MM.1S (cell line): ENCODE data around the gene SFMBT1.

Experiments
- DNase-seq: peaks from one replicate; pipeline ENCODE4 v3.0.0-alpha.2; 2015
- H2AFZ ChIP-seq: fragments of 300-600 bp; sonication (generic); 2 replicates; pipeline ENCODE4 v1.6.0; 2016; ENCODE audit warnings: antibody characterized with exemption, low read length
- H3F3A ChIP-seq: fragments of 300-600 bp; sonication (generic); 2 replicates; pipeline ENCODE4 v1.6.1; 2016; ENCODE audit warnings: mild to moderate bottlenecking, antibody characterized with exemption, low read length, moderate library complexity, mixed read lengths; ENCODE audit not compliant: insufficient read depth
- H3K27ac ChIP-seq: fragments of 300-600 bp; sonication (generic); 2 replicates; pipeline ENCODE4 v1.5.1; 2016; ENCODE audit warnings: mild to moderate bottlenecking, low read length
- H3K27me3 ChIP-seq: fragments of 300-600 bp; sonication (generic); replicated peaks from 2 replicates; pipeline ENCODE4 v1.6.0; 2016; ENCODE audit warnings: low read length; ENCODE audit not compliant: insufficient read depth
- H3K36me3 ChIP-seq: fragments of 300-600 bp; sonication (generic); replicated peaks from 2 replicates; pipeline ENCODE4 v1.6.1; 2016; ENCODE audit warnings: mild to moderate bottlenecking, low read length, mixed read lengths; ENCODE audit not compliant: insufficient read depth
- H3K4me1 ChIP-seq: fragments of 300-600 bp; sonication (generic); 2 replicates; pipeline ENCODE4 v1.6.1; 2016; ENCODE audit warnings: low read length, mixed read lengths
- H3K4me2 ChIP-seq: fragments of 300-600 bp; sonication (generic); 2 replicates; pipeline ENCODE4 v1.6.0; 2016; ENCODE audit warnings: low read depth, low read length
- H3K4me3 ChIP-seq: fragments of 300-600 bp; sonication (generic); 2 replicates; pipeline ENCODE4 v1.5.1; 2016; ENCODE audit warnings: low read length, mixed read lengths
- H3K79me2 ChIP-seq: fragments of 300-600 bp; sonication (generic); 2 replicates; pipeline ENCODE4 v1.6.1; 2016; ENCODE audit warnings: mixed run types, low read length, mixed read lengths
- H3K9ac ChIP-seq: fragments of 300-600 bp; sonication (generic); 2 replicates; pipeline ENCODE4 v1.6.1; 2016; ENCODE audit warnings: low read length, mixed read lengths
- H3K9me2 ChIP-seq: fragments of 300-600 bp; sonication (generic); replicated peaks from 2 replicates; pipeline ENCODE4 v1.6.1; 2016; ENCODE audit warnings: mild to moderate bottlenecking, low read length, mixed read lengths; ENCODE audit not compliant: insufficient read depth
- H3K9me3 ChIP-seq: fragments of 300-600 bp; sonication (generic); replicated peaks from 2 replicates; pipeline ENCODE4 v1.6.1; 2016; ENCODE audit warnings: mild to moderate bottlenecking, low read length, mixed read lengths; ENCODE audit not compliant: insufficient read depth
- H4K20me1 ChIP-seq: fragments of 300-600 bp; sonication (generic); 2 replicates; pipeline ENCODE4 v1.6.1; 2016; ENCODE audit warnings: mild to moderate bottlenecking, low read length, moderate library complexity, mixed read lengths; ENCODE audit not compliant: insufficient read depth
- CTCF ChIP-seq: fragments of 300-600 bp; sonication (generic); IDR thresholded peaks from 2 replicates; pipeline ENCODE4 v1.5.1; 2016; ENCODE audit warnings: antibody characterized with exemption, low read length, mixed read lengths
- EZH2 ChIP-seq: fragments of 300-600 bp; sonication (generic); optimal IDR thresholded peaks from 2 replicates; pipeline ENCODE3; 2017; ENCODE audit warnings: low read depth, mild to moderate bottlenecking, antibody characterized with exemption, low read length, mixed read lengths
- EZH2phosphoT487 ChIP-seq: fragments of 300-600 bp; sonication (generic); IDR thresholded peaks from 2 replicates; pipeline ENCODE4 v1.6.1; 2018; ENCODE audit warnings: antibody characterized with exemption, low read length

SFMBT1 gene

GRCh38 chr3:53011324-53011723, 34.5 kb downstream of the SFMBT1 start:
- Histone ChIP-seq H3K4me1 (peaks cover 18% of the 10 kb centered on the region), H3K4me3 (no peak overlapping the region), H3K9me3 (no peaks in the 10 kb centered on the region), H3K79me2 (peaks cover 65% of the 10 kb centered on the region), H2AFZ (no peak overlapping the region), H3K9ac (no peak overlapping the region), H3F3A (peaks cover 11% of the 10 kb centered on the region), H3K27me3 (no peaks in the 10 kb centered on the region), H3K36me3 (no peaks in the 10 kb centered on the region), H3K27ac (no peak overlapping the region), H3K9me2 (no peaks in the 10 kb centered on the region), H3K4me2 (no peak overlapping the region), H4K20me1 (no peaks in the 10 kb centered on the region)
- DNase-seq, result no peak
- no peak for TF ChIP-seq EZH2phosphoT487
- no peak for TF ChIP-seq CTCF
- TF ChIP-seq EZH2, result no peak

- Histone ChIP-seq H3K9ac (no peak overlapping the region; the same call in 1 of the 2 replicates), H3K4me2 (peak overlapping the region; percentile 54), H4K20me1 (no peaks in the 10 kb centered on the region), H3K36me3 (no peaks in the 10 kb centered on the region), H3F3A (peaks cover 11% of the 10 kb centered on the region), H3K27ac (peak overlapping the region; percentile 50; the same call in 1 of the 2 replicates), H2AFZ (peak overlapping the region; percentile 12; the same call in 1 of the 2 replicates), H3K9me2 (no peaks in the 10 kb centered on the region), H3K79me2 (peaks cover 69% of the 10 kb centered on the region), H3K27me3 (no peaks in the 10 kb centered on the region), H3K4me1 (peaks cover 18% of the 10 kb centered on the region), H3K9me3 (no peaks in the 10 kb centered on the region), H3K4me3 (no peak overlapping the region)
- DNase-seq, result peak; percentile 31
- no peak for TF ChIP-seq EZH2
- no peak for TF ChIP-seq CTCF
- TF ChIP-seq EZH2phosphoT487, result no peak
These were observed 35.9 kb downstream of the SFMBT1 start for GRCh38 chr3:53009826-53010539.

GRCh38 chr3:53008932-53009331, 36.9 kb downstream of the SFMBT1 start:
- H4K20me1 ChIP-seq, result no peaks in the 10 kb centered on the region
- no peak overlapping the region for H3K9ac ChIP-seq
- no peak overlapping the region for H2AFZ ChIP-seq
- peaks cover 63% of the 10 kb centered on the region for H3K79me2 ChIP-seq
- no peak for DNase-seq
- H3K4me2 ChIP-seq, result no peak overlapping the region
- H3K9me3 ChIP-seq, result no peaks in the 10 kb centered on the region
- no peaks in the 10 kb centered on the region for H3K36me3 ChIP-seq
- H3K9me2 ChIP-seq, result no peaks in the 10 kb centered on the region
- H3F3A ChIP-seq, result peaks cover 11% of the 10 kb centered on the region
- peaks cover 18% of the 10 kb centered on the region for H3K4me1 ChIP-seq
- no peak overlapping the region for H3K27ac ChIP-seq
- TF ChIP-seq EZH2 (no peak), EZH2phosphoT487 (no peak), CTCF (no peak)
- no peaks in the 10 kb centered on the region for H3K27me3 ChIP-seq
- no peak overlapping the region for H3K4me3 ChIP-seq
